ENCODE measurements around the gene PRKCA. TPM values are rescaled to one million over a fixed set of nuclear protein-coding genes. Genes with fewer than 3 reads are reported as not detected.

PRKCA gene
- total and polyA plus RNA-seq, 2 experiments from 2014 or later, result 6.4 to 35.4 TPM

DNA sequence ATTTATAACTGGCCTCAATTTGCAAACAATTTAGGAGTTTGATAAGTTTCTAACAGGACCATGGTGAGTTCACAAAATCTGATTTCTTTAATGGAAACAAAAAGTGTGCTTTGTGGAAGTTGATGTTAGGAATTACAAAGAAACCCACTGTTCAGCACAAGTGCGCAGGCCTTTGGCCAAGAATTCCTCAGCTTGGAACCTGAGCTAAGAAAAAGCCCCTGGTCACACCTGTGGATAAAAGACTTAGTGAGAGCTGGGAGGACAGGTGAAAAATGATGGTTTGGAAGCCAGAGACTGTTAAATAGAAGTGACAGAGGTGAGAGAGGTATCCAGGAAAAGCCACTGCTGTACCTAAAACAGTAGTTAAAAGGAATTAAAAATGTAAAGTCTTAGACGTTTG is 64.7 kb downstream of the PRKCA start:
- Histone ChIP-seq H3K27me3 (ENCODE audit: insufficient read depth) (no peaks in the 10 kb centered on the region), H4K20me1 (replicated peaks; ENCODE audit: insufficient read depth) (no peaks in the 10 kb centered on the region), H3K79me2 (replicated peaks; ENCODE audit: insufficient read depth) (0 out of 2 replicates have a peak, but pooled peaks cover 3% of the 10 kb centered on the region), H3K4me1 (ENCODE audit: insufficient read depth) (peaks cover 21% of the 10 kb centered on the region), H3K4me2 (no peak overlapping the region), H3K36me3 (ENCODE audit: insufficient read depth) (no peaks in the 10 kb centered on the region), H3K27ac (ENCODE audit: low read depth) (no peak overlapping the region), H3K9me2 (ENCODE audit: insufficient read depth) (no peaks in the 10 kb centered on the region), H3F3A (replicated peaks; ENCODE audit: low read depth) (no peaks in the 10 kb centered on the region), H3K4me3 (no peak overlapping the region), H2AFZ (no peak overlapping the region)
- Mint-ChIP-seq H3K27me3 (ENCODE audit: insufficient read depth, low read depth, poor library complexity) (peaks cover 2% of the 10 kb centered on the region), H3K36me3 (ENCODE audit: low read depth) (no peaks in the 10 kb centered on the region), H3K9me3 (no peaks in the 10 kb centered on the region), H3K27ac (no peak overlapping the region), H3K4me3 (no peak overlapping the region), H3K4me1 (peaks cover 39% of the 10 kb centered on the region)
- TF ChIP-seq, protein P1, sequence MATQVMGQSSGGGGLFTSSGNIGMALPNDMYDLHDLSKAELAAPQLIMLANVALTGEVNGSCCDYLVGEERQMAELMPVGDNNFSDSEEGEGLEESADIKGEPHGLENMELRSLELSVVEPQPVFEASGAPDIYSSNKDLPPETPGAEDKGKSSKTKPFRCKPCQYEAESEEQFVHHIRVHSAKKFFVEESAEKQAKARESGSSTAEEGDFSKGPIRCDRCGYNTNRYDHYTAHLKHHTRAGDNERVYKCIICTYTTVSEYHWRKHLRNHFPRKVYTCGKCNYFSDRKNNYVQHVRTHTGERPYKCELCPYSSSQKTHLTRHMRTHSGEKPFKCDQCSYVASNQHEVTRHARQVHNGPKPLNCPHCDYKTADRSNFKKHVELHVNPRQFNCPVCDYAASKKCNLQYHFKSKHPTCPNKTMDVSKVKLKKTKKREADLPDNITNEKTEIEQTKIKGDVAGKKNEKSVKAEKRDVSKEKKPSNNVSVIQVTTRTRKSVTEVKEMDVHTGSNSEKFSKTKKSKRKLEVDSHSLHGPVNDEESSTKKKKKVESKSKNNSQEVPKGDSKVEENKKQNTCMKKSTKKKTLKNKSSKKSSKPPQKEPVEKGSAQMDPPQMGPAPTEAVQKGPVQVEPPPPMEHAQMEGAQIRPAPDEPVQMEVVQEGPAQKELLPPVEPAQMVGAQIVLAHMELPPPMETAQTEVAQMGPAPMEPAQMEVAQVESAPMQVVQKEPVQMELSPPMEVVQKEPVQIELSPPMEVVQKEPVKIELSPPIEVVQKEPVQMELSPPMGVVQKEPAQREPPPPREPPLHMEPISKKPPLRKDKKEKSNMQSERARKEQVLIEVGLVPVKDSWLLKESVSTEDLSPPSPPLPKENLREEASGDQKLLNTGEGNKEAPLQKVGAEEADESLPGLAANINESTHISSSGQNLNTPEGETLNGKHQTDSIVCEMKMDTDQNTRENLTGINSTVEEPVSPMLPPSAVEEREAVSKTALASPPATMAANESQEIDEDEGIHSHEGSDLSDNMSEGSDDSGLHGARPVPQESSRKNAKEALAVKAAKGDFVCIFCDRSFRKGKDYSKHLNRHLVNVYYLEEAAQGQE (IDR thresholded peaks at IDR 0.05; ENCODE audit: unreplicated experiment), result no peak
- TF ChIP-seq JUNB (IDR thresholded peaks at IDR 0.05; ENCODE audit: unreplicated experiment) (no peak), EZH2phosphoT487 (IDR thresholded peaks at IDR 0.05; ENCODE audit: unreplicated experiment) (no peak), POLR2AphosphoS5 (IDR thresholded peaks at IDR 0.05; ENCODE audit: low read depth) (no peak), NANOG (IDR thresholded peaks at IDR 0.05; ENCODE audit: borderline replicate concordance) (no peak), STAT1 (IDR thresholded peaks at IDR 0.05; ENCODE audit: unreplicated experiment) (no peak), ZNF331 (CRISPR knock-in tag; IDR thresholded peaks at IDR 0.05; ENCODE audit: low read depth) (no peak), EZH2 (IDR thresholded peaks at IDR 0.05; ENCODE audit: low read depth, unreplicated experiment) (no peak), ZNF114 (CRISPR knock-in tag; IDR thresholded peaks at IDR 0.05) (no peak), CREB1 (CRISPR knock-in tag; IDR thresholded peaks at IDR 0.05; ENCODE audit: low read depth) (no peak)
- TF ChIP-seq, protein P2, sequence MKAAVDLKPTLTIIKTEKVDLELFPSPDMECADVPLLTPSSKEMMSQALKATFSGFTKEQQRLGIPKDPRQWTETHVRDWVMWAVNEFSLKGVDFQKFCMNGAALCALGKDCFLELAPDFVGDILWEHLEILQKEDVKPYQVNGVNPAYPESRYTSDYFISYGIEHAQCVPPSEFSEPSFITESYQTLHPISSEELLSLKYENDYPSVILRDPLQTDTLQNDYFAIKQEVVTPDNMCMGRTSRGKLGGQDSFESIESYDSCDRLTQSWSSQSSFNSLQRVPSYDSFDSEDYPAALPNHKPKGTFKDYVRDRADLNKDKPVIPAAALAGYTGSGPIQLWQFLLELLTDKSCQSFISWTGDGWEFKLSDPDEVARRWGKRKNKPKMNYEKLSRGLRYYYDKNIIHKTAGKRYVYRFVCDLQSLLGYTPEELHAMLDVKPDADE (IDR thresholded peaks at IDR 0.05), result no peak
- TF ChIP-seq, protein P3, sequence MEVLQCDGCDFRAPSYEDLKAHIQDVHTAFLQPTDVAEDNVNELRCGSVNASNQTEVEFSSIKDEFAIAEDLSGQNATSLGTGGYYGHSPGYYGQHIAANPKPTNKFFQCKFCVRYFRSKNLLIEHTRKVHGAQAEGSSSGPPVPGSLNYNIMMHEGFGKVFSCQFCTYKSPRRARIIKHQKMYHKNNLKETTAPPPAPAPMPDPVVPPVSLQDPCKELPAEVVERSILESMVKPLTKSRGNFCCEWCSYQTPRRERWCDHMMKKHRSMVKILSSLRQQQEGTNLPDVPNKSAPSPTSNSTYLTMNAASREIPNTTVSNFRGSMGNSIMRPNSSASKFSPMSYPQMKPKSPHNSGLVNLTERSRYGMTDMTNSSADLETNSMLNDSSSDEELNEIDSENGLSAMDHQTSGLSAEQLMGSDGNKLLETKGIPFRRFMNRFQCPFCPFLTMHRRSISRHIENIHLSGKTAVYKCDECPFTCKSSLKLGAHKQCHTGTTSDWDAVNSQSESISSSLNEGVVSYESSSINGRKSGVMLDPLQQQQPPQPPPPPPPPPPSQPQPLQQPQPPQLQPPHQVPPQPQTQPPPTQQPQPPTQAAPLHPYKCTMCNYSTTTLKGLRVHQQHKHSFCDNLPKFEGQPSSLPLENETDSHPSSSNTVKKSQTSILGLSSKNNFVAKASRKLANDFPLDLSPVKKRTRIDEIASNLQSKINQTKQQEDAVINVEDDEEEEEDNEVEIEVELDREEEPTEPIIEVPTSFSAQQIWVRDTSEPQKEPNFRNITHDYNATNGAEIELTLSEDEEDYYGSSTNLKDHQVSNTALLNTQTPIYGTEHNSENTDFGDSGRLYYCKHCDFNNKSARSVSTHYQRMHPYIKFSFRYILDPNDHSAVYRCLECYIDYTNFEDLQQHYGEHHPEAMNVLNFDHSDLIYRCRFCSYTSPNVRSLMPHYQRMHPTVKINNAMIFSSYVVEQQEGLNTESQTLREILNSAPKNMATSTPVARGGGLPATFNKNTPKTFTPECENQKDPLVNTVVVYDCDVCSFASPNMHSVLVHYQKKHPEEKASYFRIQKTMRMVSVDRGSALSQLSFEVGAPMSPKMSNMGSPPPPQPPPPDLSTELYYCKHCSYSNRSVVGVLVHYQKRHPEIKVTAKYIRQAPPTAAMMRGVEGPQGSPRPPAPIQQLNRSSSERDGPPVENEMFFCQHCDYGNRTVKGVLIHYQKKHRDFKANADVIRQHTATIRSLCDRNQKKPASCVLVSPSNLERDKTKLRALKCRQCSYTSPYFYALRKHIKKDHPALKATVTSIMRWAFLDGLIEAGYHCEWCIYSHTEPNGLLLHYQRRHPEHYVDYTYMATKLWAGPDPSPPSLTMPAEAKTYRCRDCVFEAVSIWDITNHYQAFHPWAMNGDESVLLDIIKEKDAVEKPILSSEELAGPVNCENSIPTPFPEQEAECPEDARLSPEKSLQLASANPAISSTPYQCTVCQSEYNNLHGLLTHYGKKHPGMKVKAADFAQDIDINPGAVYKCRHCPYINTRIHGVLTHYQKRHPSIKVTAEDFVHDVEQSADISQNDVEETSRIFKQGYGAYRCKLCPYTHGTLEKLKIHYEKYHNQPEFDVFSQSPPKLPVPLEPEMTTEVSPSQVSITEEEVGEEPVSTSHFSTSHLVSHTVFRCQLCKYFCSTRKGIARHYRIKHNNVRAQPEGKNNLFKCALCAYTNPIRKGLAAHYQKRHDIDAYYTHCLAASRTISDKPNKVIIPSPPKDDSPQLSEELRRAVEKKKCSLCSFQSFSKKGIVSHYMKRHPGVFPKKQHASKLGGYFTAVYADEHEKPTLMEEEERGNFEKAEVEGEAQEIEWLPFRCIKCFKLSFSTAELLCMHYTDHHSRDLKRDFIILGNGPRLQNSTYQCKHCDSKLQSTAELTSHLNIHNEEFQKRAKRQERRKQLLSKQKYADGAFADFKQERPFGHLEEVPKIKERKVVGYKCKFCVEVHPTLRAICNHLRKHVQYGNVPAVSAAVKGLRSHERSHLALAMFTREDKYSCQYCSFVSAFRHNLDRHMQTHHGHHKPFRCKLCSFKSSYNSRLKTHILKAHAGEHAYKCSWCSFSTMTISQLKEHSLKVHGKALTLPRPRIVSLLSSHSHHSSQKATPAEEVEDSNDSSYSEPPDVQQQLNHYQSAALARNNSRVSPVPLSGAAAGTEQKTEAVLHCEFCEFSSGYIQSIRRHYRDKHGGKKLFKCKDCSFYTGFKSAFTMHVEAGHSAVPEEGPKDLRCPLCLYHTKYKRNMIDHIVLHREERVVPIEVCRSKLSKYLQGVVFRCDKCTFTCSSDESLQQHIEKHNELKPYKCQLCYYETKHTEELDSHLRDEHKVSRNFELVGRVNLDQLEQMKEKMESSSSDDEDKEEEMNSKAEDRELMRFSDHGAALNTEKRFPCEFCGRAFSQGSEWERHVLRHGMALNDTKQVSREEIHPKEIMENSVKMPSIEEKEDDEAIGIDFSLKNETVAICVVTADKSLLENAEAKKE (CRISPR knock-in tag; IDR thresholded peaks at IDR 0.05), result no peak
- TF ChIP-seq, protein P4, sequence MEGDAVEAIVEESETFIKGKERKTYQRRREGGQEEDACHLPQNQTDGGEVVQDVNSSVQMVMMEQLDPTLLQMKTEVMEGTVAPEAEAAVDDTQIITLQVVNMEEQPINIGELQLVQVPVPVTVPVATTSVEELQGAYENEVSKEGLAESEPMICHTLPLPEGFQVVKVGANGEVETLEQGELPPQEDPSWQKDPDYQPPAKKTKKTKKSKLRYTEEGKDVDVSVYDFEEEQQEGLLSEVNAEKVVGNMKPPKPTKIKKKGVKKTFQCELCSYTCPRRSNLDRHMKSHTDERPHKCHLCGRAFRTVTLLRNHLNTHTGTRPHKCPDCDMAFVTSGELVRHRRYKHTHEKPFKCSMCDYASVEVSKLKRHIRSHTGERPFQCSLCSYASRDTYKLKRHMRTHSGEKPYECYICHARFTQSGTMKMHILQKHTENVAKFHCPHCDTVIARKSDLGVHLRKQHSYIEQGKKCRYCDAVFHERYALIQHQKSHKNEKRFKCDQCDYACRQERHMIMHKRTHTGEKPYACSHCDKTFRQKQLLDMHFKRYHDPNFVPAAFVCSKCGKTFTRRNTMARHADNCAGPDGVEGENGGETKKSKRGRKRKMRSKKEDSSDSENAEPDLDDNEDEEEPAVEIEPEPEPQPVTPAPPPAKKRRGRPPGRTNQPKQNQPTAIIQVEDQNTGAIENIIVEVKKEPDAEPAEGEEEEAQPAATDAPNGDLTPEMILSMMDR (conservative IDR thresholded peaks at IDR 0.05; ENCODE audit: low read depth in 2 of 2), result no peak
- DNase-seq (ENCODE audit: low spot score) (no peak), ATAC-seq (no peak)
